Measurements from ENCODE around the gene LRRN2.
A peak's percentile ranks its signal among the peaks of the same experiment; 100 is the strongest.

Gene LRRN2

GRCh38 chr1:204598319-204598969 lies 87.1 kb downstream of the LRRN2 start:
- ATAC-seq: no peak

- no peak for ATAC-seq
Measured at GRCh38 chr1:204592246-204592948, 93.1 kb downstream of the LRRN2 start.

- ATAC-seq: no peak
Measured at GRCh38 chr1:204591473-204592090, 94.0 kb downstream of the LRRN2 start.

- ATAC-seq: no peak
Measured at GRCh38 chr1:204589409-204590038, 96.0 kb downstream of the LRRN2 start.

- ATAC-seq: no peak
Measured at GRCh38 chr1:204588826-204589225, 96.7 kb downstream of the LRRN2 start.

GRCh38 chr1:204587621-204588020 lies 97.9 kb downstream of the LRRN2 start:
- no peak for ATAC-seq

- no peak for ATAC-seq
Measured at GRCh38 chr1:204584699-204585372, 100.7 kb downstream of the LRRN2 start.

GRCh38 chr1:204583909-204584632 lies 101.5 kb downstream of the LRRN2 start:
- no peak for ATAC-seq

GRCh38 chr1:204581759-204582158 lies 103.8 kb downstream of the LRRN2 start:
- no peak for ATAC-seq

GRCh38 chr1:204580862-204581261 lies 104.7 kb downstream of the LRRN2 start:
- ATAC-seq: no peak

GRCh38 chr1:204579681-204580080 lies 105.9 kb downstream of the LRRN2 start:
- no peak for ATAC-seq

- ATAC-seq: peak; percentile 81 to 87
Measured at GRCh38 chr1:204578867-204579664, 106.5 kb downstream of the LRRN2 start.

- ATAC-seq: no peak
Measured at GRCh38 chr1:204577794-204578478, 107.6 kb downstream of the LRRN2 start.

GRCh38 chr1:204576422-204576821 lies 109.1 kb downstream of the LRRN2 start:
- no peak for ATAC-seq

GRCh38 chr1:204575221-204576190 lies 110.0 kb downstream of the LRRN2 start:
- ATAC-seq: no peak

GRCh38 chr1:204574865-204575163 lies 110.7 kb downstream of the LRRN2 start:
- no peak for ATAC-seq

- no peak for ATAC-seq
Measured at GRCh38 chr1:204574016-204574864, 111.3 kb downstream of the LRRN2 start.
